ENCODE measurements around the gene SYT17.

The SYT17 gene, protein sequence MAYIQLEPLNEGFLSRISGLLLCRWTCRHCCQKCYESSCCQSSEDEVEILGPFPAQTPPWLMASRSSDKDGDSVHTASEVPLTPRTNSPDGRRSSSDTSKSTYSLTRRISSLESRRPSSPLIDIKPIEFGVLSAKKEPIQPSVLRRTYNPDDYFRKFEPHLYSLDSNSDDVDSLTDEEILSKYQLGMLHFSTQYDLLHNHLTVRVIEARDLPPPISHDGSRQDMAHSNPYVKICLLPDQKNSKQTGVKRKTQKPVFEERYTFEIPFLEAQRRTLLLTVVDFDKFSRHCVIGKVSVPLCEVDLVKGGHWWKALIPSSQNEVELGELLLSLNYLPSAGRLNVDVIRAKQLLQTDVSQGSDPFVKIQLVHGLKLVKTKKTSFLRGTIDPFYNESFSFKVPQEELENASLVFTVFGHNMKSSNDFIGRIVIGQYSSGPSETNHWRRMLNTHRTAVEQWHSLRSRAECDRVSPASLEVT

GRCh38 chr16:19167710-19168370 lies at the start of gene SYT17:
Gene SYT17, plus strand, starts transcription at chr16:19168240. Its CDS starts 407 bp downstream, at chr16:19168647.
- H3K27ac ChIP-seq: no peak within 1 kb of the TSS
- TF ChIP-seq ZFX (IDR thresholded peaks at IDR 0.05; ENCODE audit: borderline replicate concordance) (no peak), CTCF (IDR thresholded peaks at IDR 0.05) (peak; percentile 92)

DNA sequence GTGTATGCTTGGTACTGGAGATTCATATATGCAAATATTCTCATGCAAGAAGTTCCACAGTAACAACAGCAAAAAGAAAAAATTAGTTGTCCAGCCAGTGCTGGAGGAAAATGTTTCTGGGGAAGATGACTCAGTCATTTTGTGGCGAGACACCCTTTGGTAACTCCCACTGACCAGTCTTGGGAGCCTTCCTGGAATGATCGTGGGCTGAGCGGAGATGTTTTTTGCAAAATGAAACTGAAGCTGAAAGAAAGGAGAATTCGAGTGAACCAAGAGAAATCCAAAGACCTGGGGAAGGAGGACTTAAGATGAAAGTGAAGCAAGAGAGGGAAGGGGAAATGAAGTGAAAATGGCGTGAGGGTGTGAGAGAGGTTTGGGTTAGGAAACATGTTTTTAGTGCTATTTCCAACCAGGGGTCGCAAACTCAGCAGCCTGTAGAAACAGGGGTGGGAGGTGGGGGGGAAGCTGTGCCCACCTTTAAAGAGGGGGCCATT lies 49.1 kb upstream of the SYT17 start:
- H3K27ac ChIP-seq: no peak overlapping the region
- TF ChIP-seq ZFX (IDR thresholded peaks at IDR 0.05; ENCODE audit: borderline replicate concordance) (no peak), CTCF (IDR thresholded peaks at IDR 0.05) (no peak)

DNA sequence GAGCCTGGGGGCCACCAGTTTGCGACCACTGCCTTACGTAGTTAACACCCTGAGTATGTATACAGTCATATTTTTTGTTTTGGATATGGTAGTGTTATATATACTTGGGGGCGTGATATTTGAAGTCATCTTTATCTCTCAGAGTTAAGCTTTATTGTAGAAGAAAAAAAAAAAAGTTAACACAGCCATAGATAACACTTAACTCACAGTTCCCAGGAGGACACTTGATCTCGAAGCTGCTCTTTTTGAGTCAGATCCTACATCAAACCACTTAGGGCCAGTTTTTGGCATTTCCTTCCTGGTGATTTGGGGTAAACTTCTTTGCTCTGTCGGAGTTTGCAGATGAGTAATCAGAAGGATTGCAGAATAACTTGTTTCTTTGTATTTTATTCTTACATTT lies 48.5 kb upstream of the SYT17 start:
- no peak overlapping the region for H3K27ac ChIP-seq
- no peak for TF ChIP-seq ZFX (IDR thresholded peaks at IDR 0.05; ENCODE audit: borderline replicate concordance)
- no peak for TF ChIP-seq CTCF (IDR thresholded peaks at IDR 0.05)

DNA sequence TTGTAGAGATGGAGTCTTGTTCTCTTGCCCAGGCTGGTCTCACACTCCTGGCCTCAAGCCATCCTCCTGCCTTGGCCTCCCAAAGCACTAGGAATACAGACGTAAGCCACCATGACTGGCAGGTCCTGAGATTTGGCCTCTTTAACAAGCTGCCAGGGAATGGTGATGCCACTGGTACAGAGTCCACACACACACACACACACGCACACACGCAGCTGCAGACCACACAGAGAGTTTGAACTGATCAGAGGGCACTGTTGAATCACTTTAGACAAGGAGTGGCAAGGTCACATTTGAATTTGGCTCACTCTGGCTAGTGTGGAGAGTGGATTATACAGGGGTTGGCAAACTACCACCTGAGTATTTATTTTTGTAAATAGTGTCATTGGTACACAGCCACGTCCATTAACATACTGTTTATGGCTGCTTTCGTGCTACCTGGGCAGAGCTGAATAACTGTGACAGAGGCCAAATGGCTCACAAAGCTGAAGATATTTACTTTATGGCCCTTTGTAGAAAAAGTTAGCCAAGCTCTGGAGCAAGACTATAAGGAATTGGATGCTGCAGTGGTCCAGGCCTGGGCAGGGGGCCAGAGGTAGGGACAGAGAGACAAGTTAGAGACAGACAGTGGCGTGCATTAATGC lies 44.4 kb upstream of the SYT17 start:
- TF ChIP-seq ZFX (IDR thresholded peaks at IDR 0.05; ENCODE audit: borderline replicate concordance) (no peak), CTCF (IDR thresholded peaks at IDR 0.05) (no peak)
- H3K27ac ChIP-seq: peak overlapping the region; percentile 58

DNA sequence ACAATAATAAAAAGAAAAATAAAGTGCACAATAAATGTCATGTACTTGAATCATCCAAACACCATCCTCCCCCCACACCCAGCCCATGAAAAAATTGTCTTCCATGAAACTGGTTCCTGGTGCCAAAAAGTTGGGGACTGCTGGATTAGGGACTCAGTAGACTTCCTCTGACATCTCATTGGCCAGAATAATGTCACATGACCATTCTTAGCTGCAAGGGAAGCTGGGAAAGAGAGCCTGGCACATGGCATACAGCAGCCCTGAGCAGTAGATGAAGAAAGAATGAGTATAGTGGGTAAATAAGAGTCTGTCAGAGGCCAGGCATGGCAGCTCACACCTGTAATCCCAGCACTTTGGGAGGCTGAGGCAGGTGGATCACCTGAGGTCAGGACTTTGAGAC lies 41.7 kb upstream of the SYT17 start:
- TF ChIP-seq CTCF (IDR thresholded peaks at IDR 0.05) (no peak), ZFX (IDR thresholded peaks at IDR 0.05; ENCODE audit: borderline replicate concordance) (no peak)
- H3K27ac ChIP-seq: no peak overlapping the region

DNA sequence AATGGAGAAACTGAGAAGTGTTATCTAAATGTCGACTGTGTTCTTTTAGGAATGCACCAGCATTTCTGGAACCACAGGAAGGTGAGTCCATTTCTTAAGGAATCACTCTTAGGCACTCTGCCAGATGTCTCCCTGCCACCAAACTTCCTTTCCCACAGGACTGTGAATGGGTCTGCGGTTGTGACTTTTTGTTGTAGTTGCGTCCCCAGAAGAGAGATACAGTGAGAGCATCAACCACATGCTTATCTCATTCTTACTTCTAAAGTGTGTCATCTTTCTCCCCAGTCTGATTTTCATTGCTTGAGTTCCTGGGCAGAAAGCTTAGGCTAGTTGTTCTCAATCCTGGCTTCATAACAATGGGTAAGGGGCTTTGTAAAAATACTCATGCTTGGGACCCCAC lies 40.8 kb upstream of the SYT17 start:
- no peak overlapping the region for H3K27ac ChIP-seq
- no peak for TF ChIP-seq CTCF (IDR thresholded peaks at IDR 0.05)
- no peak for TF ChIP-seq ZFX (IDR thresholded peaks at IDR 0.05; ENCODE audit: borderline replicate concordance)
